Right ventricle myocardium superior (tissue), 1 donor: Measurements from ENCODE around the gene PGBD1. TPM values are rescaled to one million over a fixed set of nuclear protein-coding genes. Genes with fewer than 3 reads are reported as not detected.
"Not testable (repeated sequence)": the region's sequence is repeated elsewhere in the genome, so short reads cannot be mapped to it uniquely, and the experiment has no call there.

Experiments used
- ATAC-seq: fragments of 200-7000 bp; cut with Tn5 transposase; one replicate; pipeline ENCODE4 v1.9.1; 2020; ENCODE audit warnings: mild to moderate bottlenecking; ENCODE audit not compliant: poor library complexity
- DNase-seq: peaks from one replicate; pipeline ENCODE4 v3.0.0-alpha.2; 2020
- intact Hi-C: fragments of 100-400 bp; cut with DNase I; formaldehyde crosslinking; loops from one replicate; pipeline ENCODE4 v1.11.2; 2022
- total RNA-seq: library from RNA; stranded (reverse); fragmentation: NEBNext Ultra II Directional; extraction: Animal tissue kit (Norgen Biotek cat#: 25700); gene quantifications from one replicate; pipeline ENCODE4 v1.2.1, GENCODE V29; 2021
- donor health status: DM: no; HTN: yes; CAD: no; lungs with severe emphysema.

Gene PGBD1
- total RNA-seq, 1 donor from 2014 or later, result 2.3 TPM

GRCh38 chr6:28266962-28267694 is 14.2 kb upstream of the PGBD1 start, which contains the start of gene ZSCAN26:
ZSCAN26 (plus strand) TSS chr6:28267143; CDS start chr6:28271920, 4,777 bp downstream.
- intact Hi-C loops, result no loop called here
- DNase-seq (peak; percentile 91), ATAC-seq (peak; percentile 99)

DNA sequence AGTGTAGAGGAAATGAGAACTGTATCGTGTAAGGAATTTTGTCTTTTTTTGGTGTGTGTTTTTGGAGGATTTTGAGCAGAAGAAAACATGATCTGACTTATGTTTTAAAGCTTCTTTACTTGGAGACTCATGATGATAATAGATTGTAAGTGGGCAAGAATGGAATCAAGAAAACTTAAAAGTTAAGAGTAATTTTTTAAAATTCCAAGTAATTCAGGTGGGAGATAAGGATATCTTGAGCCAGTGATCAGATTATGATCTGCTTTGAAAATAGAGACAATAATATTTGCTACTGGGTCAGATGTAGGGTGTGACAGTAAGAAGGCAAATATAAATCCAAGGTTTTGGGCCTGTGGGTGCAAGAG is 13.7 kb upstream of the PGBD1 start:
- ATAC-seq (no peak), DNase-seq (no peak)
- intact Hi-C loops, result no loop called here

GRCh38 chr6:28269492-28269891 is 11.9 kb upstream of the PGBD1 start:
- intact Hi-C loops, result no loop called here
- ATAC-seq, result no peak
- no peak for DNase-seq

DNA sequence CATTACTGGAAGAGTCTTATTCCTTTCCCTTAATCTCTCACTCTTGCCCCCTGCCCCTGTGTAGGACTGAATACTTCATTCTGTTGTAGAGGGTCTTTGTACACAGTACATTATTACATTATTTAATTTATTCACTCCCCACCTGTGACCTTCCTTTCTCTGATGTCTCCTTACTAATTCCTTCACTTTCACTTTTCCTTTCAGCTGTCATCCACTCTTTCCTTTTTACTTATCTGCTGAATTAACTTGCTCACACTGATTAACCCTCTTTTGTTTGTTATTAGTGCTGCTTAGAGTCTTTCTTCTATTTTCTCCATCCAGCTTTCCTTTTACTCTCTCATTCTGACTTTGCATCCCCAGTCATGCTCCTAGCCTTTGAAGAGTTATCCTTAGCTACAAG is 6.5 kb upstream of the PGBD1 start:
- DNase-seq, result no peak
- intact Hi-C loops, result no loop called here
- ATAC-seq, result no peak

GRCh38 chr6:28277746-28278145 is 3.6 kb upstream of the PGBD1 start:
- DNase-seq, result no peak
- no peak for ATAC-seq
- intact Hi-C loops, result no loop called here

DNA sequence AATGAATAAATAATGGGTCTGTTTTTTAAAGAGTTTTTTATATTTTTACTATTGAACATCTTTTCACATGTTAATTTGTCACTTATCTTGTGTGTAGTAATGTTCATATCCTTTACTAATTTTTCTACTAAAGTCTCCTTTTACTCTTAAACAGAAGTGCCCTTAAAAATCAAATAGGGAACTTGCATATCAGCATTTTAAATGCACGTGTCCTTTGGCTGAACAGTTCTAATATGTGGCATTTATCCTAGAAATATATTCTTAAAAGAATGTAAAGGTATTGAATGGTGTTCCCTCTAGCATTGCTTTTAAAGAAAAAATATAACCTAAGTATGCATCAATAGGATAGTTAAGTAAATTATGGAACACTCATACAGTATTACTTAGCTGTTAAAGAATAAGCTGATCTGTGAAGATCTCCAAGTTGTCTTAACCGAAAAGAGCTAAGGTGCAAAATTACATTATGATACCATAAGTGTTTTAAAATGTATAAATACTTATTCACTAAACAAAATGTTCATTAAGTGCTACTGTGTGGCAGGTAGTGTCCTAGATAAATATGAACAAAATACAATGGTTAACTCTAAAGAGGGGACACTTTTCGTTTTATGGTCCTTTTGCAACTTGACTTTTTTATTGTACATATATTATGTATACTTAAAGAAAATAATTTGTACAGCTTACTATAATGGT is 631 bp upstream of the PGBD1 start:
- intact Hi-C loops, result no loop called here
- no peak for ATAC-seq

GRCh38 chr6:28282926-28283325 is 1.6 kb downstream of the PGBD1 start:
- intact Hi-C loops, result no loop called here
- DNase-seq (no peak), ATAC-seq (no peak)

More for the DNA sequence above, 631 bp upstream of the PGBD1 start:
- no peak for DNase-seq

DNA sequence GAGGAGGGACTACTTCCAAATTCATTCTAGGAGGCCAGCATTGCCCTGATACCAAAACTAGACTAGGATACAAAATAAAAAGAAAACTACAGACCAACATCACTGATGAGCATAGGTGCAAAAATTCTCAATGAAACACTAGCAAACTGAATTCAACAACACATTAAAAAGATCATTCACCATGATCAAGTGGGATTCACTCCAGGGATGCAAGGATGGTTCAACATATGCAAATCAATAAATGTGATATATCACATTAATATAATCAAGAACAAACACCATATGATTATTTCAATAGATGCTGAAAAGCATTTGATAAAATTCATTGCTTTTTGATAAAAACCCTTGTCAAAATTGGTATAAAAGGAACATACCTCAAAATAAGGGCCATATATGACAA is 10.2 kb downstream of the PGBD1 start:
- intact Hi-C loops, result no loop called here
- DNase-seq (no peak), ATAC-seq (no peak)

GRCh38 chr6:28295326-28295725 is 14.0 kb downstream of the PGBD1 start:
- ATAC-seq, result no peak
- DNase-seq, result no peak
- intact Hi-C loops, result no loop called here

DNA sequence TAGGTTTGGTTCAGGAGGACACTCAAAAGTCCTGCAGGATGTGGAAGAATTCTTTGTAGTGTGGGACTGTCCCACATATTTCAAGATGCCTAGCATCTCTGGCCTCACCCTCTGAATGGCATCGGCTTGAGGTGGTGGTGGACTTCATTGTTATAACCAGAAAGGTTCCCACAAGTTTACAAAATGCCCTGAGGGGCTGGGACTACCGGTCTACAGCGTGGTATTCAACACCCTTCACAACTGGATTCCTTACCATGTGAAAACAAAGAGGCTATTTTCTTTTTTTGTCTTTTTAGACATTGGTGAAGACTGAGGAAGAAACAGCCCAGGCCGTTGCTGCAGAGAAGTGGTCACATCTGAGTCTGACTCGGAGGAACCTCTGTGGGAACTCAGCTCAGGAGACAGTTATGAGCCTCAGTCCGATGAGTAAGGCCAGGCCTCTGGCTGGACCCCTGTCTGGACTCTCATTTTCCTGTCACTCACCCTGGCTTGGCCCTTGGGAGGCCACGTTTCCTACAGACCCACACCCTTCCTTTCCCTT is 15.2 kb downstream of the PGBD1 start:
- DNase-seq (no peak), ATAC-seq (no peak)
- intact Hi-C loops, result no loop called here

DNA sequence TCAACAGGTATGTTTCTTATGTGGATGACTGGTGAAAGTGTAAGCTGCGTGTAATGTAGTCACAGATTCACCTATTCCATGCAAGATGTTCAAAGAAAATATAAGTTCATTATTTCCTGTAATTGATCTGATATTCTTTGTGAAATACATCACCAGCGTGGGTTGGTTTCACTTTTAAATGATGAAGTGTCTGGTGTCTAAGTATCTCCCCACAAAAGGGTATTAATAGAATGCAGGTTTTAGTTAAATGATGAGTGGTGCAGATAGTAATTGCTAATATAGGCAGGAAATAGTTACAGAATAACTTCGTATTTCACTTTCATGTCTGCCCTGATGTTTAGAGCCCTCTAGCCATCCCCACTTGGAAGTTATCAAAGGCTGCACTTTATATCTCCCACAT is 22.2 kb downstream of the PGBD1 start:
- ATAC-seq, result no peak
- intact Hi-C loops, result no loop called here
- no peak for DNase-seq

- DNase-seq, ATAC-seq, intact Hi-C loops: not testable (repeated sequence)
Observed at GRCh38 chr6:28306363-28306762, 25.0 kb downstream of the PGBD1 start.

DNA sequence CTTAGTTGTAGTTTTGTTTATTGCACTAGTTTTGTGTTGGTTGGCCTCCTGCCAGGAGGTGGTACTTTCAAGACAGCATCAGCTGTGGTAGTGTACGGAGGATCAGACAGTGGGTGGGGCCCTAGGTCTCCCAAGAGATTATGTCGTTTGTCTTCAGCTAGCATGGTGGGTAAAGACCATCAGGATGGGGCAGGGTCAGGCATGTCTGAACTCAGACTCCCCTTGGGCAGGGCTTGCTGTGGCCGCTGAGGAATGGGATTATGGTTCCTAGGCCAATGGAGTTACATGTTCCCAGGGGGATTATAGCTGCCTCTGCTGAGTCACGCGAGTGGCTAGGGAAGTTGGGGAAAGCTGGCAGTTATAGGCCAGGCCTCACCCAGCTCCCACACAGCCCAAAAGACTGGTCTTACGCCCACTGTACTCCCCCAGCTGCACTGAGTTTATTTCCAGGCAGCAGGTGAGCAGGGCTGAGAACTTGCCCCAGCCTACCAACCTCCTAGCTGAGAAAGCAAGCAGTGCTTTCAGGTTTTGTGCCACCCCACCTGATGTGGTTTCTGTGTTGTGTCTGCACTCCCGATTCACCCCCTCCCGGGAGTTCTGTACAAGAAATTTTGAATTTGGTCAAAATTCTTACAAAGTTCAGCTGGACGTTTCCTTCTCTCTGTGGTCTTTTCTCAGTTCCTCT is 29.9 kb downstream of the PGBD1 start:
- ATAC-seq, result no peak
- DNase-seq, result no peak
- intact Hi-C loops, result no loop called here

- intact Hi-C loops, result no loop called here
- ATAC-seq, result no peak
- DNase-seq, result no peak
Observed at GRCh38 chr6:28312939-28313338, 31.6 kb downstream of the PGBD1 start.

GRCh38 chr6:28315628-28316027 is 34.3 kb downstream of the PGBD1 start:
- DNase-seq (no peak), ATAC-seq (no peak)
- intact Hi-C loops, result no loop called here

- DNase-seq, intact Hi-C loops, ATAC-seq: not testable (repeated sequence)
Observed at GRCh38 chr6:28317866-28318265, 36.5 kb downstream of the PGBD1 start.

GRCh38 chr6:28322661-28323060 is 41.3 kb downstream of the PGBD1 start:
- intact Hi-C loops, result no loop called here
- ATAC-seq, result no peak
- DNase-seq, result no peak

GRCh38 chr6:28323813-28324424 is 42.5 kb downstream of the PGBD1 start:
- intact Hi-C loops, result no loop called here
- ATAC-seq (no peak), DNase-seq (no peak)

- ATAC-seq (no peak), DNase-seq (no peak)
- intact Hi-C loops, result no loop called here
Observed at GRCh38 chr6:28326371-28326948, 45.1 kb downstream of the PGBD1 start.
